A673 (cell line): ENCODE data around the gene AAMP. TPM values are rescaled to one million over a fixed set of nuclear protein-coding genes. Genes with fewer than 3 reads are reported as not detected.

Experiments
- BruUV-seq: library from RNA; stranded (reverse); fragments of 400-500 nt; replicated peaks from 2 replicates; lab custom pipeline; 2021; lab: Mats Ljungman, UMichigan
- CTCF ChIA-PET: fragments of 300-600 bp; sonication (Branson Sonifier 250); formaldehyde crosslinking; loops from one replicate; lab custom pipeline; 2022; ENCODE audit warnings: antibody characterized with exemption; lab: Charles Lee
- POLR2A ChIA-PET: fragments of 300-600 bp; sonication (Branson Sonifier 250); formaldehyde crosslinking; loops from one replicate; lab custom pipeline; 2022; ENCODE audit warnings: antibody characterized with exemption; ENCODE audit not compliant: low non-redundant PET; lab: Charles Lee
- DNase-seq: peaks from one replicate; pipeline ENCODE4 v3.0.0-alpha.2; 2015; ENCODE audit warnings: low spot score
- H3K27ac ChIP-seq: fragments of 200-600 bp; sonication (generic); 2 replicates; pipeline ENCODE4 v1.5.1; 2016; ENCODE audit warnings: mixed run types, low read depth, mild to moderate bottlenecking, mixed read lengths, antibody characterized with exemption, low read length; ENCODE audit not compliant: poor library complexity, severe bottlenecking
- H3K27me3 ChIP-seq: fragments of 200-600 bp; sonication (generic); replicated peaks from 2 replicates; pipeline ENCODE4 v1.6.1; 2017; ENCODE audit warnings: mixed run types, low read depth, mild to moderate bottlenecking, mixed read lengths, antibody characterized with exemption, low read length; ENCODE audit not compliant: insufficient read depth, poor library complexity
- H3K36me3 ChIP-seq: fragments of 200-600 bp; sonication (generic); 2 replicates; pipeline ENCODE4 v1.6.1; 2016; ENCODE audit warnings: mixed run types, mild to moderate bottlenecking, mixed read lengths, antibody characterized with exemption, low read length; ENCODE audit not compliant: insufficient read depth, poor library complexity, severe bottlenecking
- H3K4me1 ChIP-seq: fragments of 200-600 bp; sonication (generic); 2 replicates; pipeline ENCODE4 v1.6.1; 2017; ENCODE audit warnings: mixed run types, mild to moderate bottlenecking, mixed read lengths, antibody characterized with exemption, low read length; ENCODE audit not compliant: insufficient read depth, poor library complexity, severe bottlenecking
- H3K4me3 ChIP-seq: fragments of 200-600 bp; sonication (generic); 2 replicates; pipeline ENCODE4 v1.5.1; 2016; ENCODE audit warnings: low read depth, mixed run types, mild to moderate bottlenecking, mixed read lengths, low read length; ENCODE audit not compliant: poor library complexity, severe bottlenecking
- H3K9me3 ChIP-seq: fragments of 200-600 bp; sonication (generic); 2 replicates; pipeline ENCODE4 v1.6.1; 2016; ENCODE audit warnings: mixed run types, low read depth, mild to moderate bottlenecking, mixed read lengths, antibody characterized with exemption, low read length; ENCODE audit not compliant: poor library complexity, severe bottlenecking
- EZH2 ChIP-seq: fragments of 200-600 bp; sonication (generic); IDR thresholded peaks from 2 replicates; pipeline ENCODE4 v1.6.1; 2017; ENCODE audit warnings: borderline replicate concordance, low read depth, mild to moderate bottlenecking, mixed read lengths, antibody characterized with exemption, low read length; ENCODE audit not compliant: poor library complexity, severe bottlenecking
- intact Hi-C: fragments of 100-400 bp; cut with micrococcal nuclease; formaldehyde crosslinking; loops from one replicate; pipeline ENCODE4 v1.10.0; 2022; ENCODE audit not compliant: unreplicated experiment
- total RNA-seq: library from RNA; stranded (reverse); gene quantifications from 2 replicates; pipeline ENCODE4 v1.2.3, GENCODE V29; 2021
- TF ChIP-seq, protein P1 (sequence below): fragments of 300-800, 200-600 bp; sonication (generic); conservative IDR thresholded peaks from 2 replicates; pipeline ENCODE4 v1.5.1; 2017; ENCODE audit warnings: low read depth, mild to moderate bottlenecking, antibody characterized with exemption, low read length, moderate library complexity, mixed read lengths

AAMP gene
- total RNA-seq, 1 experiment from 2014 or later: 74.7 TPM

GRCh38 chr2:218291318-218292047 is 21.5 kb upstream of the AAMP start:
- Histone ChIP-seq H3K9me3 (no peaks in the 10 kb centered on the region), H3K36me3 (no peaks in the 10 kb centered on the region), H3K4me1 (peaks cover 32% of the 10 kb centered on the region), H3K27ac (peak overlapping the region; percentile 84), H3K27me3 (no peaks in the 10 kb centered on the region), H3K4me3 (peak overlapping the region; percentile 82)
- ChIA-PET CTCF (interaction anchor here (0.6 to 1.2 kb wide), 2 partner anchors 19 to 1121 kb away, joined by 4 to 8 read pairs; no protein-coding TSS in a partner anchor), POLR2A (no interaction called here)
- TF ChIP-seq EZH2: no peak
- TF ChIP-seq, protein P1, sequence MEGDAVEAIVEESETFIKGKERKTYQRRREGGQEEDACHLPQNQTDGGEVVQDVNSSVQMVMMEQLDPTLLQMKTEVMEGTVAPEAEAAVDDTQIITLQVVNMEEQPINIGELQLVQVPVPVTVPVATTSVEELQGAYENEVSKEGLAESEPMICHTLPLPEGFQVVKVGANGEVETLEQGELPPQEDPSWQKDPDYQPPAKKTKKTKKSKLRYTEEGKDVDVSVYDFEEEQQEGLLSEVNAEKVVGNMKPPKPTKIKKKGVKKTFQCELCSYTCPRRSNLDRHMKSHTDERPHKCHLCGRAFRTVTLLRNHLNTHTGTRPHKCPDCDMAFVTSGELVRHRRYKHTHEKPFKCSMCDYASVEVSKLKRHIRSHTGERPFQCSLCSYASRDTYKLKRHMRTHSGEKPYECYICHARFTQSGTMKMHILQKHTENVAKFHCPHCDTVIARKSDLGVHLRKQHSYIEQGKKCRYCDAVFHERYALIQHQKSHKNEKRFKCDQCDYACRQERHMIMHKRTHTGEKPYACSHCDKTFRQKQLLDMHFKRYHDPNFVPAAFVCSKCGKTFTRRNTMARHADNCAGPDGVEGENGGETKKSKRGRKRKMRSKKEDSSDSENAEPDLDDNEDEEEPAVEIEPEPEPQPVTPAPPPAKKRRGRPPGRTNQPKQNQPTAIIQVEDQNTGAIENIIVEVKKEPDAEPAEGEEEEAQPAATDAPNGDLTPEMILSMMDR: no peak
- no TSS peak for BruUV-seq
- intact Hi-C loops: loop anchor here (2.0 to 5.0 kb wide), 2 partner anchors 103 to 356 kb away; no protein-coding TSS in a partner anchor
- no peak for DNase-seq

DNA sequence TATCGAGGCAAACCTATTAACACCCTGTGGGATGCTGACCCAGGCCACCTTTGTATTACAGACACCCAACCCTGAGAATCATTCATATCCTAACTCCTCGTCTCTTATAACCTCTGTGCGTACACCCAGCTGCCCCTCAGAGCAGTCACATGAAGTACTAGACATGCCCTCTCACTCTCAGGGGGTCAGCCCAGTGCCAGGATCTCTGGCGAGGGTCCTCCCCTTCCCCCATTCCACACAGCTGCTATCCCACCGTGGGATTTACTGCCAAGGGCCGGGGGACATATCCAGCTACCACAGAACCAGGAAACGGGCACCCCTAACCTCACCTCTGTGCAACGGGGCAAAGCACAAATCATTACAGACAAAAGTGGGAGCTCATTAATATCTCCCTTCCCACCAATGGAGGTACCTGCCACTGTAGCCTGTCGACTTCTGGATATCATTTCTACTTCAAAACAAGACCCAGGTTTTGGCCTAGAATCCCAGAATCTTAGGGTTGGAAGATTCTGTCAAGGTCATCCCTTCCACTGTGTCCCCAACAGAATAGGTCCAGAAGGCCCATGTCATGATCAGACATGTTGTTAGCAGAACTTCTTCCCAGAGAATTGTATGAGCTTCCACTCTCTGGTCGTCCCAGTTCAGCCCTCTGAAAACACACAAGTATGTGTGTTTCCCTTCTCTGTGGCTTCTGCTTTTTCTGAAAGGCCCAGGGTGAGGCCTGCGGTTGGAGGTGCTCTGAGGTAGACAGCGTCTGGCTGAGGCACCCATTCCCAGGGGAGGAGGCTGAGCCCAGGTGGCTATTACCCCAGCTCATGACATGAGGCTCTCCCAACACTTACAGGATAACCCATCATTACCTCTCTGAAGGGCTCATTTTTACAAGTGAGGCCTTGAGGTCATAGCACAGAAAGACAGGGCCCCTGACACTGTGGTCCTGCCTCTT is 20.7 kb upstream of the AAMP start:
- Histone ChIP-seq H3K4me1 (peaks cover 41% of the 10 kb centered on the region), H3K27me3 (no peaks in the 10 kb centered on the region), H3K9me3 (no peaks in the 10 kb centered on the region), H3K4me3 (no peak overlapping the region), H3K27ac (peak overlapping the region; percentile 14), H3K36me3 (no peaks in the 10 kb centered on the region)
- CTCF ChIA-PET: interaction anchor here (0.6 to 1.2 kb wide), 4 partner anchors 18 to 1122 kb away, joined by 3 to 8 read pairs (median 4); no protein-coding TSS in a partner anchor
- DNase-seq: no peak
- TF ChIP-seq EZH2: no peak
- TF ChIP-seq, protein P1: no peak
- POLR2A ChIA-PET: no interaction called here
- intact Hi-C loops: loop anchor here (5.0 kb wide), 1 partner anchor 357 kb away; no protein-coding TSS in a partner anchor
- BruUV-seq: TSS peak; percentile 23

GRCh38 chr2:218289639-218290315 is 19.8 kb upstream of the AAMP start:
- peak overlapping the region; percentile 14 for H3K27ac ChIP-seq
- no peak for DNase-seq
- H3K4me1 ChIP-seq: peaks cover 38% of the 10 kb centered on the region
- CTCF ChIA-PET: interaction anchor here (0.5 to 1.2 kb wide), 2 partner anchors 17 to 182 kb away, joined by 4 to 8 read pairs; no protein-coding TSS in a partner anchor
- H3K27me3 ChIP-seq: no peaks in the 10 kb centered on the region
- BruUV-seq: no TSS peak
- no peak overlapping the region for H3K4me3 ChIP-seq
- intact Hi-C loops: loop anchor here (5.0 kb wide), 1 partner anchor 358 kb away; no protein-coding TSS in a partner anchor
- TF ChIP-seq EZH2: no peak
- TF ChIP-seq, protein P1: no peak
- no peaks in the 10 kb centered on the region for H3K9me3 ChIP-seq
- POLR2A ChIA-PET: no interaction called here
- no peaks in the 10 kb centered on the region for H3K36me3 ChIP-seq
